ENCODE measurements around the gene PLEKHA6.

Gene PLEKHA6

DNA sequence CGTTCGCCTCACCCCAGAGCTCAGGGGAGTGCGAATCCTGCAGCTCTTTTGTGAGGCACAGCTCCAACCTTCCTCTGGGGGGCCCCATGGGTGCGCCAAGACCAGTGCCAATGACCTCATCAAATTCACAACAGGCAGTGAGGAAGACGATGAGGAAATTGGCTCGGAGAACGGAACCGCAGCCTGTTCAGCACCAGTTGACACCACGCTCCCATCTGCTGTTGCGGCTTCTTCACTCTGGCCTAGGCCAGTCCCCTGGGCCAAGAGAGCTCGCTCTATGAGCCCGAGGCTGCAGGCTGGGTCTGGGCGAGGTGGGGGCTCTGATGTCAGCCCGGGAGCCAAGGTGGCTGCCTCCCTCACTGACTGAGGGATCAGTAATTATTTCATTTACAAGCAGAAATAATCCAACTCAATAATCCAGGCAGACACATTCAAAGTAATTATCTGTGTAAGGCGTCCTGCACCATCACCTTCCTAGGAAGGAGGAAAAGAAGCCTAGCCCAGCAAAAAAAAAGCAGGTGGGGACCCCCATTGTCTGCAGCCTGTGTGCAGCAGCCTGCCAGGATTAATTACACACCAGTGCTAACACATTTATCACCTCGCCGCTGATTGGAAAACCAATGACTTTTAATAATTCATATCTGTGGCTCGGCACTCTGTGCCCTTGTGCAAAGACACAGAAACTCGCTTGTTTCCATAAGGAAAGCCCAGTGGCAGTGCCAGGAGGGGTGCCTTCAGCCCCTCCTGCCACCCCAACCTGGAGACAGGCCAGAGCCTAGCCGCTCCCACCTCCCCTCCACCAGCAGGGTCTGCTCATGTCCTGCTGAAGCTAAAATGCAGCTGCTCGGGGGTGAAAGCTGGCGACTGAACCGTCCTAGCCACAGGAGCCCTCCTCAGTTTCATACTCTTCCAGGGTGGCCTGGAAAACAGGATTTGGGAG is 1.9 kb downstream of the PLEKHA6 start:
- Histone ChIP-seq H3K27me3 (peaks cover 0 to 34% of the 10 kb centered on the region in 2 donors), H3K4me3 (no peak overlapping the region), H3K4me1 (peaks cover 0 to 12% (median 11%) of the 10 kb centered on the region in 4 donors), H3K36me3 (no peaks in the 10 kb centered on the region), H3K9me3 (no peaks in the 10 kb centered on the region), H3K27ac (no peak overlapping the region)
- intact Hi-C loops (cut with DNase I; ENCODE audit: low total_unique reads) = no loop called here
- no peak for DNase-seq
- TF ChIP-seq, protein P1, sequence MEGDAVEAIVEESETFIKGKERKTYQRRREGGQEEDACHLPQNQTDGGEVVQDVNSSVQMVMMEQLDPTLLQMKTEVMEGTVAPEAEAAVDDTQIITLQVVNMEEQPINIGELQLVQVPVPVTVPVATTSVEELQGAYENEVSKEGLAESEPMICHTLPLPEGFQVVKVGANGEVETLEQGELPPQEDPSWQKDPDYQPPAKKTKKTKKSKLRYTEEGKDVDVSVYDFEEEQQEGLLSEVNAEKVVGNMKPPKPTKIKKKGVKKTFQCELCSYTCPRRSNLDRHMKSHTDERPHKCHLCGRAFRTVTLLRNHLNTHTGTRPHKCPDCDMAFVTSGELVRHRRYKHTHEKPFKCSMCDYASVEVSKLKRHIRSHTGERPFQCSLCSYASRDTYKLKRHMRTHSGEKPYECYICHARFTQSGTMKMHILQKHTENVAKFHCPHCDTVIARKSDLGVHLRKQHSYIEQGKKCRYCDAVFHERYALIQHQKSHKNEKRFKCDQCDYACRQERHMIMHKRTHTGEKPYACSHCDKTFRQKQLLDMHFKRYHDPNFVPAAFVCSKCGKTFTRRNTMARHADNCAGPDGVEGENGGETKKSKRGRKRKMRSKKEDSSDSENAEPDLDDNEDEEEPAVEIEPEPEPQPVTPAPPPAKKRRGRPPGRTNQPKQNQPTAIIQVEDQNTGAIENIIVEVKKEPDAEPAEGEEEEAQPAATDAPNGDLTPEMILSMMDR (IDR thresholded peaks at IDR 0.05) = no peak

DNA sequence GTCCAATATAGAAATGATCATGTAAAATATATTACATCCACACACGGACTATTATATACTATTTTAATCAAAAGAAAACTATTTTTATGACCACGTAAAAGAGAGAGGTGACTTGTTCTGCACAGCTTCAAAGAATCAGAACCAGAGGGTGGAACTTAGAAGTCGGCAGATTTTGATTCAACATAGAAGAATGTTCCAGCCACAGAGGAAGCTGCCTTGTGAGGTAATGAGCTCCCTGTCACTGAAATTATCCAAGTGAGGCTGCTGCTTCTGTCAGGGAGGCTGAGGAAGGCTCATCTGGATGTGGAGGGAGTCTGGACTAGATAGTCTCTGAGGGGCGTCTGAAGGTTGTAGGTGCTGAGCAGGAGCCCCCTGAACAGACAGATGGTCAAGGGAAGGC is 2.7 kb downstream of the PLEKHA6 start:
- no peak overlapping the region for H3K4me3 ChIP-seq
- peaks cover 0 to 34% of the 10 kb centered on the region in 2 donors for H3K27me3 ChIP-seq
- intact Hi-C loops (cut with DNase I; ENCODE audit: low total_unique reads) = no loop called here
- H3K36me3 ChIP-seq = no peaks in the 10 kb centered on the region
- no peak overlapping the region for H3K27ac ChIP-seq
- DNase-seq = no peak
- no peaks in the 10 kb centered on the region for H3K9me3 ChIP-seq
- peaks cover 0 to 12% (median 11%) of the 10 kb centered on the region in 4 donors for H3K4me1 ChIP-seq
- TF ChIP-seq, protein P1 (IDR thresholded peaks at IDR 0.05) = no peak

DNA sequence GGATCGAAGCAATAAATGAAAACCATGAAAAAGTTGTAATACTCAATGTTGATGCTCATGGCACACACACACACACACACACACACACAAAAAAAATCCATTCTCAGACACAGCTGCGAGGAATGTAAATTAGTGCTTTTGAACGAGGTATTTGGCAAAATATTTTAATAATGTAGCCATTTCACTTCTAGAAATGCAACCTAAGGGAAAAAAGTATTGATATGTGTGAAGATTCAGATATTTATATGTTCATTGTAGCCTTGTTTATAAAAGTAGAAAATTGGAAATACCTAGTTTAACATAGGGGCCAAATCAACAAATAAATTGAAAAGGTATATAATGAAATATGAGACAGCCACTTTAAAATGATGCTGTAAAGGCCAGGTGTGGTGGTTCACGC is 3.8 kb downstream of the PLEKHA6 start:
- Histone ChIP-seq H3K36me3 (no peaks in the 10 kb centered on the region), H3K27me3 (peaks cover 0 to 39% of the 10 kb centered on the region in 2 donors), H3K4me3 (no peak overlapping the region), H3K27ac (no peak overlapping the region), H3K9me3 (no peaks in the 10 kb centered on the region), H3K4me1 (peaks cover 0 to 15% (median 12%) of the 10 kb centered on the region in 4 donors)
- no peak for DNase-seq
- intact Hi-C loops (cut with DNase I; ENCODE audit: low total_unique reads) = no loop called here
- TF ChIP-seq, protein P1 (IDR thresholded peaks at IDR 0.05) = no peak

DNA sequence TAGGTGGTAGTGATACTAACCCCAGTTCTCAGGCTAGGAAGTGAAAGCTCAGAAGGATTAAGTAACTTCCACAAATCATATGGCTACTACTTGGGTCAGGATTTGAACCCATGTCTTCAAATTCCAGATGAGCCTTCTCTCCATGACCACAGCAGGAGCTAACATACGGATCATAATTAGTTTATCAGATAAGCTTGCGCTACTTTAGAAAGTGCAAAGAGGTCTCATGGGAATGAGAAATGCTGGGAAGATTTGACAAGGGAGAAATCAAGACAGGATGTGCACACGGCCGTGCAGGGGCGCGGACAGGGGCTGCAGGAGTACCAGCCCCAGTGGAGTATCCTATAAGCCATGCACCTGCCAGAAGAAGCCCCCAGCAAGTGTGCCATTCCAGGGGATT is 5.2 kb downstream of the PLEKHA6 start:
- Histone ChIP-seq H3K27ac (no peak overlapping the region), H3K4me1 (peaks cover 0 to 13% (median 7%) of the 10 kb centered on the region in 4 donors), H3K36me3 (no peaks in the 10 kb centered on the region), H3K27me3 (peaks cover 0 to 33% of the 10 kb centered on the region in 2 donors), H3K9me3 (no peaks in the 10 kb centered on the region), H3K4me3 (no peak overlapping the region)
- DNase-seq = no peak
- TF ChIP-seq, protein P1 (IDR thresholded peaks at IDR 0.05) = no peak
- intact Hi-C loops (cut with DNase I; ENCODE audit: low total_unique reads) = no loop called here

DNA sequence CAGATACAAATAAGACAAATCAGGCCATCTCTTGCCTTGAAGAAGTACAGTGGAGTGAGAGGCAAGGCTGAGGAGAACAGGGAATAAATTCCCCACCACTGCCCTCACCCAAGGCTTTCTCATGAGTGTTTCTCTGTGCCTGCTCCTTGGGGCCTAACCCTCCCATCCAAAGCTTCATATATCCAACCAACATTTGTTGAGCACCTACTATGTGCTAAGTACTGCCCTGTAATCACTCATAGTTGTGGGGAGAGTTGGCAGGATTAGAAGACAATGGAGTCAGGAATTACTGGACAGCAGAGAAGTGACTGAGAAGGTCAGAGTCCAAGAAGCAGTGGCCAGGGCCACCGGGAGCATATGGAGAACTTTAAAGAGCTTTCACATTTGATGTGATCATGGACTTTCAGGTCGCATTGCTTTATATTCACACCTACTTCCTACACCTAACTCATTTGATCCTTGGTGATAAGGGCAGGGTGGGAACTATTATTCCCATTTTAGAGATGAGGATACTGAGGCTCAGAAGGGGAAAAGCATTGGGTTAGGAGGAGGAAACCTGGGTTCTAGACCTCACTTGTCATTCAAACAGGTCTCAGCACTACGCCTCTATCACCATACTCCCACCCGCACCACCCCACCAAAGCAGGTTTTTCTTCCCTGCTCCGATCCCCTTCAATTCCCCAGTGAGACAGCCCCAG is 6.4 kb downstream of the PLEKHA6 start:
- TF ChIP-seq, protein P1 (IDR thresholded peaks at IDR 0.05) = no peak
- Histone ChIP-seq H3K27ac (no peak overlapping the region), H3K9me3 (no peaks in the 10 kb centered on the region), H3K36me3 (no peaks in the 10 kb centered on the region), H3K27me3 (peaks cover 0 to 28% of the 10 kb centered on the region in 2 donors), H3K4me3 (no peak overlapping the region), H3K4me1 (peaks cover 0 to 6% (median 3%) of the 10 kb centered on the region in 4 donors)
- intact Hi-C loops (cut with DNase I; ENCODE audit: low total_unique reads) = no loop called here
- DNase-seq = no peak
